Right lobe of liver (tissue), 6 donors: Measurements from ENCODE around the gene ING2. TPM values are rescaled to one million over a fixed set of nuclear protein-coding genes. Genes with fewer than 3 reads are reported as not detected.

Experiments
- ATAC-seq, 4 donors: fragments of 200-7000 bp; cut with Tn5 transposase; one replicate each; pipeline ENCODE4 v1.9.1; 2020; ENCODE audit warnings: mild to moderate bottlenecking in 4 of 4, moderate library complexity in 4 of 4
- DNase-seq, 3 donors: peaks; one replicate each; pipeline ENCODE4 v3.0.0-alpha.2; 2020
- H3K27ac ChIP-seq, 3 donors: fragments of 200-600 bp; one replicate each; pipeline ENCODE4 v1.8.0; 2022
- H3K27me3 ChIP-seq, 2 donors: fragments of 200-600 bp; one replicate each; pipeline ENCODE4 v1.8.0; 2022
- H3K36me3 ChIP-seq, 4 donors: fragments of 200-600 bp; sonication (generic) in 1 of 4; one replicate each; pipeline versions ENCODE4 v1.5.1 to v1.8.0; 2017 to 2022; ENCODE audit warnings: control low read depth in 1 of 4
- H3K4me1 ChIP-seq, 4 donors: fragments of 200-600 bp; sonication (generic) in 1 of 4; one replicate each; pipeline versions ENCODE4 v1.5.1 to v1.8.0; 2017 to 2022; ENCODE audit warnings: control low read depth in 1 of 4
- H3K4me3 ChIP-seq, 3 donors: fragments of 200-600 bp; one replicate each; pipeline ENCODE4 v1.8.0; 2022
- H3K9me3 ChIP-seq, 4 donors: fragments of 200-600 bp; sonication (generic) in 1 of 4; one replicate each; pipeline versions ENCODE4 v1.5.1 to v1.8.0; 2017 to 2022; ENCODE audit warnings: control low read depth in 1 of 4
- CTCF ChIP-seq, 4 donors: fragments of 200-600 bp in 3 of 4; fragments of 450-650 bp in 1 of 4; IDR thresholded peaks; one replicate each; pipeline versions ENCODE4 v1.5.1 to v1.8.0; 2016 to 2022; ENCODE audit warnings: antibody characterized with exemption in 4 of 4, mild to moderate bottlenecking in 2 of 4
- POLR2A ChIP-seq: fragments of 450-650 bp; IDR thresholded peaks from one replicate; pipeline ENCODE4 v1.6.1; 2017; ENCODE audit warnings: antibody characterized with exemption, mild to moderate bottlenecking
- WGBS: methylation state at CpG from one replicate; pipeline ENCODE4 v1.1.6; 2018; ENCODE audit warnings: low coverage, low lambda C conversion rate; ENCODE audit not compliant: insufficient coverage; ENCODE audit errors: missing lambda C conversion rate; 5-methylcytosine and 5-hydroxymethylcytosine counted together
- intact Hi-C, 2 donors: fragments of 100-400 bp; cut with DNase I; formaldehyde crosslinking; loops; one replicate each; pipeline versions ENCODE4 v1.11.2 to v1.14.1; 2022
- total RNA-seq, 6 experiments: library from RNA; depleted of rRNA in 2 of 6; stranded (reverse); fragments of >200 nt in 2 of 6; fragmentation: NEBNext Ultra II Directional in 3 of 6; extraction: Animal tissue kit (Norgen Biotek cat#: 25700) in 3 of 6; gene quantifications; one replicate each; pipeline versions ENCODE4 v1.1.0 to v1.2.4, GENCODE V29; 2016 to 2023
- donor health status: DM: no; HTN: yes; CAD: no.
- donor health status: DM: no; HTN: no; CAD: no.
- donor health status: DM: no; HTN: no; CAD: no.
- donor health status: DM: no; HTN: yes; CAD: no.
- donor health status: DM: no; HTN: yes; CAD: no.

ING2 gene
- total RNA-seq, 6 experiments from 2014 or later = 3.5 to 7.3 (median 5.6) TPM

GRCh38 chr4:183508697-183509335, 4.0 kb downstream of the ING2 start:
- H3K27ac ChIP-seq = no peak overlapping the region

DNA sequence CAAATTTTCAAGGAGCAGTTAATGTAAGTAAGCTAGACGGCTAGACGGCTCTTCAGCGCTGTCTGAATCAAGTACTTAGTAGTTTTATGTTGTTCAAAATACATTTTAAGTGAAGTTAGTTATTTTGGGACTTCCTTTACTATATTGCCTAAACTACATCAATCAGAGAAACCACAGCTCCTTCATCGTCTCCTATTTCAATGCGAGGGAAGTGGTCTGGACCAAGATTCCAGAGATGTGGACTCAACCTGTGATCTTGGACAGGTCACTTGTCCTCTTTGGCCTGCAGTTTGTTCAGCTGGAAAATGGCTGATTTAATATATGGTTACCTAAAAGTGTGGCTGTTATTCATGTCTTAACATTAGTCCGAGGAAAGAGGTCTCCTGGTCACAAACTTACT, 10.6 kb downstream of the ING2 start:
- Histone ChIP-seq H3K27ac (no peak overlapping the region), H3K9me3 (no peaks in the 10 kb centered on the region), H3K27me3 (no peaks in the 10 kb centered on the region), H3K4me1 (no peaks in the 10 kb centered on the region), H3K4me3 (no peak overlapping the region), H3K36me3 (peaks cover 0 to 10% (median 3%) of the 10 kb centered on the region in 4 donors)
- DNase-seq (no peak), ATAC-seq (no peak)
- 77% methylated on average over 6 of the region's 6 CpGs for WGBS
- intact Hi-C loops = no loop called here
- TF ChIP-seq POLR2A = no peak
- no peak for TF ChIP-seq CTCF (IDR thresholded peaks at IDR 0.05)

More at GRCh38 chr4:183508697-183509335, 4.0 kb downstream of the ING2 start:
- intact Hi-C loops = no loop called here
- Histone ChIP-seq H3K4me3 (no peak overlapping the region), H3K4me1 (peaks cover 0 to 8% (median 0%) of the 10 kb centered on the region in 4 donors), H3K9me3 (no peaks in the 10 kb centered on the region), H3K27me3 (no peaks in the 10 kb centered on the region), H3K36me3 (peaks cover 0 to 10% (median 3%) of the 10 kb centered on the region in 4 donors)
- TF ChIP-seq POLR2A (no peak), CTCF (IDR thresholded peaks at IDR 0.05) (no peak)
- no peak for DNase-seq
- ATAC-seq = no peak
- WGBS = 56% methylated on average over 6 of the region's 6 CpGs

- intact Hi-C loops = no loop called here
- ATAC-seq (no peak), DNase-seq (no peak)
- no peaks in the 10 kb centered on the region for H3K36me3 ChIP-seq
- no peaks in the 10 kb centered on the region for H3K27me3 ChIP-seq
- TF ChIP-seq POLR2A = no peak
- no peak for TF ChIP-seq CTCF (IDR thresholded peaks at IDR 0.05)
- 78% methylated on average over 2 of the region's 2 CpGs for WGBS
- no peaks in the 10 kb centered on the region for H3K4me1 ChIP-seq
- no peak overlapping the region for H3K4me3 ChIP-seq
- H3K9me3 ChIP-seq = no peaks in the 10 kb centered on the region
- no peak overlapping the region for H3K27ac ChIP-seq
These were observed 12.3 kb downstream of the ING2 start for GRCh38 chr4:183517194-183517593.

GRCh38 chr4:183517781-183518180, 12.9 kb downstream of the ING2 start:
- Histone ChIP-seq H3K4me3 (no peak overlapping the region), H3K27ac (no peak overlapping the region), H3K36me3 (no peaks in the 10 kb centered on the region), H3K4me1 (no peaks in the 10 kb centered on the region), H3K27me3 (no peaks in the 10 kb centered on the region), H3K9me3 (no peaks in the 10 kb centered on the region)
- no peak for TF ChIP-seq CTCF (IDR thresholded peaks at IDR 0.05)
- TF ChIP-seq POLR2A = no peak
- ATAC-seq (no peak), DNase-seq (no peak)
- intact Hi-C loops = no loop called here
- WGBS = 80% methylated on average over 3 of the region's 3 CpGs
